GM12892 (cell line): ENCODE data around the gene SLC25A25.

Experiments
- POLR2A ChIP-seq: IDR thresholded peaks from 2 replicates; pipeline ENCODE4 v1.6.1; 2011; ENCODE audit warnings: low read depth, low read length, control low read depth
- POLR2AphosphoS5 ChIP-seq: IDR thresholded peaks from 2 replicates; pipeline ENCODE4 v1.6.1; 2011; ENCODE audit warnings: low read depth, low read length, control low read depth

- TF ChIP-seq POLR2A: no peak
- TF ChIP-seq POLR2AphosphoS5: no peak
Observed at GRCh38 chr9:128115187-128116103, 47.4 kb downstream of the SLC25A25 start.
